ENCODE measurements around the gene USP37. TPM values are rescaled to one million over a fixed set of nuclear protein-coding genes. Genes with fewer than 3 reads are reported as not detected.
A peak's percentile ranks its signal among the peaks of the same experiment; 100 is the strongest.

Gene USP37
- polyA plus RNA-seq, 2 of the 4 experiments (the other 2 are of a cell fraction): 5.1 to 12.8 TPM

- ATAC-seq: peak; percentile 0 to 1; a peak in 2 of 6 replicates
- Histone ChIP-seq H3K4me2 (peak overlapping the region; percentile 77), H3K4me3 (peak overlapping the region; percentile 28; the same call in 2 of the 3 replicates), H3K27ac (peak overlapping the region; percentile 74 to 90), H3K4me1 (peaks cover 32% of the 10 kb centered on the region), H3K9me3 (no peaks in the 10 kb centered on the region)
- ChIA-PET POLR2A (interaction anchor here (0.6 to 1.5 kb wide), 3 partner anchors 9 to 30 kb away, joined by 3 to 7 read pairs (median 3); no protein-coding TSS in a partner anchor), CTCF (interaction anchor here (0.6 to 3.2 kb wide), 6 partner anchors 10 to 443 kb away, joined by 3 to 24 read pairs (median 4); partner anchors contain the start of gene CATIP)
- no peak for DNase-seq (ENCODE audit: low read depth in 1 of 2, low spot score in 1 of 2)
- 82% methylated on average over 6 of the region's 8 CpGs for WGBS (ENCODE audit: missing lambda C conversion rate)
- TF ChIP-seq SREBF2 (IDR thresholded peaks at IDR 0.05): no peak
- TF ChIP-seq, protein P1, sequence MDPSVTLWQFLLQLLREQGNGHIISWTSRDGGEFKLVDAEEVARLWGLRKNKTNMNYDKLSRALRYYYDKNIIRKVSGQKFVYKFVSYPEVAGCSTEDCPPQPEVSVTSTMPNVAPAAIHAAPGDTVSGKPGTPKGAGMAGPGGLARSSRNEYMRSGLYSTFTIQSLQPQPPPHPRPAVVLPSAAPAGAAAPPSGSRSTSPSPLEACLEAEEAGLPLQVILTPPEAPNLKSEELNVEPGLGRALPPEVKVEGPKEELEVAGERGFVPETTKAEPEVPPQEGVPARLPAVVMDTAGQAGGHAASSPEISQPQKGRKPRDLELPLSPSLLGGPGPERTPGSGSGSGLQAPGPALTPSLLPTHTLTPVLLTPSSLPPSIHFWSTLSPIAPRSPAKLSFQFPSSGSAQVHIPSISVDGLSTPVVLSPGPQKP (IDR thresholded peaks at IDR 0.05; ENCODE audit: low read depth, low read length): no peak
- TF ChIP-seq, protein P2, sequence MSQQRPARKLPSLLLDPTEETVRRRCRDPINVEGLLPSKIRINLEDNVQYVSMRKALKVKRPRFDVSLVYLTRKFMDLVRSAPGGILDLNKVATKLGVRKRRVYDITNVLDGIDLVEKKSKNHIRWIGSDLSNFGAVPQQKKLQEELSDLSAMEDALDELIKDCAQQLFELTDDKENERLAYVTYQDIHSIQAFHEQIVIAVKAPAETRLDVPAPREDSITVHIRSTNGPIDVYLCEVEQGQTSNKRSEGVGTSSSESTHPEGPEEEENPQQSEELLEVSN (IDR thresholded peaks at IDR 0.05; ENCODE audit: borderline replicate concordance, low read depth): no peak
- no peak for TF ChIP-seq SMC3 (IDR thresholded peaks at IDR 0.05)
- no peak for TF ChIP-seq ZFP36 (IDR thresholded peaks at IDR 0.05; ENCODE audit: borderline replicate concordance, partially characterized antibody)
- no peak for TF ChIP-seq TFCP2L1 (CRISPR knock-in tag; IDR thresholded peaks at IDR 0.05)
- TF ChIP-seq FOSB (CRISPR knock-in tag; IDR thresholded peaks at IDR 0.05): no peak
- TF ChIP-seq TP53 (CRISPR knock-in tag; IDR thresholded peaks at IDR 0.05): no peak
- TF ChIP-seq, protein P3, sequence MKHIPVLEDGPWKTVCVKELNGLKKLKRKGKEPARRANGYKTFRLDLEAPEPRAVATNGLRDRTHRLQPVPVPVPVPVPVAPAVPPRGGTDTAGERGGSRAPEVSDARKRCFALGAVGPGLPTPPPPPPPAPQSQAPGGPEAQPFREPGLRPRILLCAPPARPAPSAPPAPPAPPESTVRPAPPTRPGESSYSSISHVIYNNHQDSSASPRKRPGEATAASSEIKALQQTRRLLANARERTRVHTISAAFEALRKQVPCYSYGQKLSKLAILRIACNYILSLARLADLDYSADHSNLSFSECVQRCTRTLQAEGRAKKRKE (CRISPR knock-in tag; IDR thresholded peaks at IDR 0.05; ENCODE audit: low read depth): no peak
- TF ChIP-seq CHD2 (IDR thresholded peaks at IDR 0.05; ENCODE audit: low read length, partially characterized antibody): no peak
- TF ChIP-seq POLR2AphosphoS2 (conservative IDR thresholded peaks at IDR 0.05; ENCODE audit: low read length): no peak
- no peak for TF ChIP-seq MAZ (IDR thresholded peaks at IDR 0.05; ENCODE audit: borderline replicate concordance, low read depth, low read length)
- TF ChIP-seq KDM5A (IDR thresholded peaks at IDR 0.05): no peak
- TF ChIP-seq ZC3H11A (IDR thresholded peaks at IDR 0.05): no peak
- no peak for TF ChIP-seq JUN (IDR thresholded peaks at IDR 0.05)
- FAIRE-seq: no peak
Observed at GRCh38 chr2:218405086-218405745, 162.9 kb downstream of the USP37 start.

- Histone ChIP-seq H3K4me2 (no peak overlapping the region), H3K4me3 (no peak overlapping the region), H3K9me3 (no peaks in the 10 kb centered on the region), H3K4me1 (peaks cover 32% of the 10 kb centered on the region), H3K27ac (peak overlapping the region in 1 of 2 experiments; percentile 90; a peak in 3 of 6 replicates)
- FAIRE-seq (no peak), ATAC-seq (no peak), DNase-seq (ENCODE audit: low read depth in 1 of 2, low spot score in 1 of 2) (no peak)
- 93% methylated on average over 12 of the region's 16 CpGs for WGBS (ENCODE audit: missing lambda C conversion rate)
- ChIA-PET CTCF (interaction anchor here (0.8 to 3.2 kb wide), 8 partner anchors 9 to 443 kb away, joined by 3 to 24 read pairs (median 3); no protein-coding TSS in a partner anchor), POLR2A (interaction anchor here (1.2 kb wide), 1 partner anchor 8 kb away, joined by 3 read pairs; no protein-coding TSS in a partner anchor)
- TF ChIP-seq, protein P4, sequence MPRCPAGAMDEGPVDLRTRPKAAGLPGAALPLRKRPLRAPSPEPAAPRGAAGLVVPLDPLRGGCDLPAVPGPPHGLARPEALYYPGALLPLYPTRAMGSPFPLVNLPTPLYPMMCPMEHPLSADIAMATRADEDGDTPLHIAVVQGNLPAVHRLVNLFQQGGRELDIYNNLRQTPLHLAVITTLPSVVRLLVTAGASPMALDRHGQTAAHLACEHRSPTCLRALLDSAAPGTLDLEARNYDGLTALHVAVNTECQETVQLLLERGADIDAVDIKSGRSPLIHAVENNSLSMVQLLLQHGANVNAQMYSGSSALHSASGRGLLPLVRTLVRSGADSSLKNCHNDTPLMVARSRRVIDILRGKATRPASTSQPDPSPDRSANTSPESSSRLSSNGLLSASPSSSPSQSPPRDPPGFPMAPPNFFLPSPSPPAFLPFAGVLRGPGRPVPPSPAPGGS (IDR thresholded peaks at IDR 0.05): no peak
- TF ChIP-seq FOSB (CRISPR knock-in tag; IDR thresholded peaks at IDR 0.05): no peak
- no peak for TF ChIP-seq HEYL (CRISPR knock-in tag; IDR thresholded peaks at IDR 0.05)
- TF ChIP-seq KDM1A (IDR thresholded peaks at IDR 0.05; ENCODE audit: low read depth): no peak
- TF ChIP-seq CBX2 (IDR thresholded peaks at IDR 0.05; ENCODE audit: borderline replicate concordance, low read depth): no peak
- TF ChIP-seq RAD21 (conservative IDR thresholded peaks at IDR 0.05 in 1 of 2, IDR thresholded peaks at IDR 0.05 in 1 of 2): no peak
- TF ChIP-seq RARB (CRISPR knock-in tag; IDR thresholded peaks at IDR 0.05): no peak
- TF ChIP-seq CHD2 (IDR thresholded peaks at IDR 0.05; ENCODE audit: low read length, partially characterized antibody): no peak
- TF ChIP-seq, protein P1 (IDR thresholded peaks at IDR 0.05; ENCODE audit: low read depth, low read length): no peak
- no peak for TF ChIP-seq EP300 (IDR thresholded peaks at IDR 0.05)
- TF ChIP-seq, protein P5, sequence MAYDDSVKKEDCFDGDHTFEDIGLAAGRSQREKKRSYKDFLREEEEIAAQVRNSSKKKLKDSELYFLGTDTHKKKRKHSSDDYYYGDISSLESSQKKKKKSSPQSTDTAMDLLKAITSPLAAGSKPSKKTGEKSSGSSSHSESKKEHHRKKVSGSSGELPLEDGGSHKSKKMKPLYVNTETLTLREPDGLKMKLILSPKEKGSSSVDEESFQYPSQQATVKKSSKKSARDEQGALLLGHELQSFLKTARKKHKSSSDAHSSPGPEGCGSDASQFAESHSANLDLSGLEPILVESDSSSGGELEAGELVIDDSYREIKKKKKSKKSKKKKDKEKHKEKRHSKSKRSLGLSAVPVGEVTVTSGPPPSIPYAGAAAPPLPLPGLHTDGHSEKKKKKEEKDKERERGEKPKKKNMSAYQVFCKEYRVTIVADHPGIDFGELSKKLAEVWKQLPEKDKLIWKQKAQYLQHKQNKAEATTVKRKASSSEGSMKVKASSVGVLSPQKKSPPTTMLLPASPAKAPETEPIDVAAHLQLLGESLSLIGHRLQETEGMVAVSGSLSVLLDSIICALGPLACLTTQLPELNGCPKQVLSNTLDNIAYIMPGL (CRISPR knock-in tag; IDR thresholded peaks at IDR 0.05; ENCODE audit: borderline replicate concordance): no peak
- no peak for TF ChIP-seq ZFP36 (IDR thresholded peaks at IDR 0.05; ENCODE audit: borderline replicate concordance, partially characterized antibody)
- no peak for TF ChIP-seq MAZ (IDR thresholded peaks at IDR 0.05; ENCODE audit: borderline replicate concordance, low read depth, low read length)
Observed at GRCh38 chr2:218404351-218405085, 163.6 kb downstream of the USP37 start.
